Neural progenitor cell (in vitro differentiated cells): ENCODE results near the gene CACNG7.

Experiments used
- CTCF ChIP-seq: fragments of 200-600 bp; sonication (generic); IDR thresholded peaks from 2 replicates; pipeline ENCODE4 v1.5.1; 2017; ENCODE audit warnings: antibody characterized with exemption, mild to moderate bottlenecking
- EZH2 ChIP-seq: fragments of 200-600 bp; sonication (generic); IDR thresholded peaks from 2 replicates; pipeline ENCODE4 v1.6.1; 2017; ENCODE audit warnings: antibody characterized with exemption, mild to moderate bottlenecking, moderate library complexity

DNA sequence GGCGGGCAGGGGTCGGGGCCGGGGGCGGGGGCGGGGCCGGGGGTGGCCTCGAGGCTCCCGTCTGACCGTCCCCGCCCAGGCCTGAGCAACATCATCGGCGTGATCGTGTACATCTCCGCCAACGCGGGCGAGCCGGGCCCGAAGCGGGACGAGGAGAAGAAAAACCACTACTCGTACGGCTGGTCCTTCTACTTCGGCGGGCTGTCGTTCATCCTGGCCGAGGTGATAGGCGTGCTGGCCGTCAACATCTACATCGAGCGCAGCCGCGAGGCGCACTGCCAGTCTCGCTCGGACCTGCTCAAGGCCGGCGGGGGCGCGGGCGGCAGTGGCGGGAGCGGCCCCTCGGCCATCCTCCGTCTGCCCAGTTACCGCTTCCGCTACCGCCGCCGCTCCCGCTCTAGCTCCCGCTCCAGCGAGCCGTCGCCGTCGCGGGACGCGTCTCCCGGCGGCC lies 72.9 kb downstream of the CACNG7 start:
- TF ChIP-seq CTCF (no peak), EZH2 (peak; percentile 83)
